ENCODE data around the gene PROCR. TPM values are rescaled to one million over a fixed set of nuclear protein-coding genes. Genes with fewer than 3 reads are reported as not detected.
"Not testable (repeated sequence)": the region's sequence is repeated elsewhere in the genome, so short reads cannot be mapped to it uniquely, and the experiment has no call there.

The PROCR gene
- total RNA-seq, 4 donors from 2014 or later, result 16.4 to 26.6 (median 23.4) TPM

DNA sequence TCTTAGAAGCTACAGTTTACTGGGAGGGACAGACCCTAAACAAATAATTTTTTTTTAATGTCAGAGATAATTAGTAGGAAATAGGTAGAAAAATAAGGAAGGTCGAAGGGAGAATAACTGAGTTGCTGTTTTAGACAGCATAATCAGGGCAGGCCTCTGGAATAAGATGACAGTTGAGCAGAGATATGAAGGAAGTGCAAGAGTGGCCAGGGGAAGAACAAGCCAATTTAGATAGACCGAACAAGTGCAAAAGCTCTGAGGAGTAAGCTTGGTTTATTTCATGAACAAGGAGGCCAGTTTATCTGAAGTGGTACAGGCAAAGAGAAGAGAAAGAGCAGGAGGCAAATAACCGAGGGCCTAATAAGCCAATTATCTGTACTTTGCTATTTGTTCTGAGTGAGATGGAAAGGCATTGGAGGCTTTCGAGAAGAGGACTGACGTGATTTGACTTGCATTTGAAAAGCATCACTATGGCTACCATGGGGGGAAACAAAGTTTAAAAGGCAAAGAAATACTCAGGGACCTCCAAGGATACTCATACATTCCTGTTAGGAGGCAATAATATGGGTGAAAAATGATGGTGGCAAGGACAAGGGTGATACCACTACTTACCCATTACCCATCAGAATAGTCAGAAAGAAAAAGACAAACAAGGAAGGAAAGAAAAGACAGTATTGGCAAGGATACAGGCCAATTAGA lies 19.7 kb downstream of the PROCR start:
- Histone ChIP-seq H3K27me3 (no peaks in the 10 kb centered on the region), H3K4me3 (no peak overlapping the region), H3K4me1 (no peaks in the 10 kb centered on the region), H3K9me3 (no peaks in the 10 kb centered on the region), H3K36me3 (no peaks in the 10 kb centered on the region), H3K27ac (no peak overlapping the region)
- no peak for DNase-seq (ENCODE audit: low spot score in 2 of 2)
- TF ChIP-seq POLR2AphosphoS5 (IDR thresholded peaks at IDR 0.05) (no peak), EP300 (IDR thresholded peaks at IDR 0.05) (no peak), POLR2A (IDR thresholded peaks at IDR 0.05) (no peak)
- TF ChIP-seq, protein P1, sequence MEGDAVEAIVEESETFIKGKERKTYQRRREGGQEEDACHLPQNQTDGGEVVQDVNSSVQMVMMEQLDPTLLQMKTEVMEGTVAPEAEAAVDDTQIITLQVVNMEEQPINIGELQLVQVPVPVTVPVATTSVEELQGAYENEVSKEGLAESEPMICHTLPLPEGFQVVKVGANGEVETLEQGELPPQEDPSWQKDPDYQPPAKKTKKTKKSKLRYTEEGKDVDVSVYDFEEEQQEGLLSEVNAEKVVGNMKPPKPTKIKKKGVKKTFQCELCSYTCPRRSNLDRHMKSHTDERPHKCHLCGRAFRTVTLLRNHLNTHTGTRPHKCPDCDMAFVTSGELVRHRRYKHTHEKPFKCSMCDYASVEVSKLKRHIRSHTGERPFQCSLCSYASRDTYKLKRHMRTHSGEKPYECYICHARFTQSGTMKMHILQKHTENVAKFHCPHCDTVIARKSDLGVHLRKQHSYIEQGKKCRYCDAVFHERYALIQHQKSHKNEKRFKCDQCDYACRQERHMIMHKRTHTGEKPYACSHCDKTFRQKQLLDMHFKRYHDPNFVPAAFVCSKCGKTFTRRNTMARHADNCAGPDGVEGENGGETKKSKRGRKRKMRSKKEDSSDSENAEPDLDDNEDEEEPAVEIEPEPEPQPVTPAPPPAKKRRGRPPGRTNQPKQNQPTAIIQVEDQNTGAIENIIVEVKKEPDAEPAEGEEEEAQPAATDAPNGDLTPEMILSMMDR (IDR thresholded peaks at IDR 0.05), result no peak
- 87% methylated on average over 5 of the region's 5 CpGs for WGBS

DNA sequence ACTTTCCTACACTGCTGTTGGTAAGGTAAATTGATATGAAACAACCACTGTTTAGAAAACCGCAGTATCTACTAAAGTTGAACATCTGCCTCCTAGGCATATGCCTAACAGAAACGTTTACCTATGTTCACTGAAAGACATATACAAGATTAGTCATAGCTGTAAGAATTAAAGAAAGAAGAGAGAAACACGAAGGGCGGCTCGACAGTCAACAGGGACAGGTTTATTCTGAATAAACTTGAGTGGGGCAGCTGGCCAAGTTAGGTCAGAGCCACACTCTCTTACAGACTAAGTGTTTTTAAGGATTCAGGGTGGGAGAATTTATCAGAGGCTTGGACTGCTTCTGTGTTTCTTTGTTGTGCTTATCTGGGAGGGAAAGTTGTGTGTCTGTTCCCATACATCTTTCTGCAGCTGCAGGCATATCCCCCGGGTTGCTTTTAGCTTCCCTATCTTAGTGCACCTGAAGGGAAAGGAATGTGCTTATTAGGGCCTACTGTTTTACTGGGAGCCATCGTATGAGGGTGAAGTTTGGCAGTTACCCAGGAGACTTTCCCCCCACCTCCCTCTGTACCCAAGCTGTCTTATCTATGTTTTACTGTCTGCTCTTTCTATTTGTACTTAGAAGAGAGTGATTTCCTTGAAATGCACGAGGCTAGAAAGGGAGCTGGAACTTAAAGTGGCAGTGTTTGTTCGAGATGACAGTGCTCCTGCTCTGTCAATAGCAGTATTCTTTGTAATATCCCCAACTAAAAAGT lies 20.4 kb downstream of the PROCR start:
- 60% methylated on average over 9 of the region's 9 CpGs for WGBS
- Histone ChIP-seq H3K27me3 (no peaks in the 10 kb centered on the region), H3K9me3 (no peaks in the 10 kb centered on the region), H3K27ac (no peak overlapping the region), H3K4me1 (no peaks in the 10 kb centered on the region), H3K4me3 (no peak overlapping the region), H3K36me3 (no peaks in the 10 kb centered on the region)
- DNase-seq (ENCODE audit: low spot score in 2 of 2), result no peak
- TF ChIP-seq POLR2A (IDR thresholded peaks at IDR 0.05), result no peak
- TF ChIP-seq, protein P1 (IDR thresholded peaks at IDR 0.05), result no peak
- TF ChIP-seq EP300 (IDR thresholded peaks at IDR 0.05), result no peak
- TF ChIP-seq POLR2AphosphoS5 (IDR thresholded peaks at IDR 0.05), result no peak

DNA sequence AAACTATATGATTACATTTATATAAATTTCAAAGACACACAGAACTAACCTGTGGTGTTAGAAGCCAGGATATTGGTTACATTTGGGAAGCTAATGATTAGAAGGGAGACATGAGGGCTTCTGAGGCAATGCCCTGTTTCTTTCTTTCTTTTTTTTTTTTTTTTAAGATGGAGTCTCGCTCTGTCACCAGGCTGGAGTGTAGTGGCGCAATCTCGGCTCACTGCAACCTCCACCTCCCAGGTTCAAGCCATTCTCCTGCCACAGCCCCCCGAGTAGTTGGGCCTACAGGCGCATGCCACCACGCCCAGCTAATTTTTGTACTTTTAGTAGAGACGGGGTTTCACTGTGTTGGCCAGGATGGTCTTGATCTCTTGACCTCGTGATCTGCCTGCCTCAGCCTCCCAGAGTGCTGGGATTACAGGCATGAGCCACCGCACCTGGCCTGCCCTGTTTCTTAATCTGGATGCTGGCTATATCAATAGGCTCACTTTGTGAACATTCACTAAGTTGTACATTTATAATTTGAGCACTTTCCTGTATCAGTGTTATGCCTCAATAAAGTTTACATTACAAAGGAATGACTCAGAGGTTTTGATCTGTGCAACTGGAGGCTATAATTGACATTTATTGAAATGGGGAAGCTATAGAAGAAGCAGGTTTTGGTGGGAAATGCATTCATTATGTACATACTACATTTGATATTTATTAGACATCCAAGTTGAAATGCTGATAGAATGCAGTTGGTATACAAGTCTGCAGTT lies 21.3 kb downstream of the PROCR start:
- H3K4me1 ChIP-seq; H3K27ac ChIP-seq; H3K36me3 ChIP-seq; H3K27me3 ChIP-seq; H3K4me3 ChIP-seq; H3K9me3 ChIP-seq; DNase-seq (ENCODE audit: low spot score in 2 of 2): not testable (repeated sequence)
- 87% methylated on average over 9 of the region's 9 CpGs for WGBS

DNA sequence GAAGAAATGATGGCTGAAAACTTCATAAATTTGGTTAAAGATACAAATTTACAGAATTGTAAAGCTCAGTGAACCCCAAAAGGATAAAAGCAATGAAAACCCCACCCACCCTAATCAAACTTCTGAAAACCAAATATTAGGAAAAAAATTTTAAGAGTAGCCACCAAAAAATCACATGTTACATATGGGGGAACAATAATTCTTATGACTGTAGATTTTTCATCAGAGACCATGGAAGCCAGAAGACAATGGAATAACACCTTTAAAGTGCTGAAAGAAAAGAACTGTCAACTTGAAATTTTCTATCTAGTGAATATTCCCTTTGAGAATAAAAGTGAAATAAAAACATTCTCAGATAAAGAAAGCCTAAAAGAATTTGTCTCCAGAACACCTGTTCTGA lies 24.4 kb downstream of the PROCR start:
- TF ChIP-seq, protein P1 (IDR thresholded peaks at IDR 0.05), result no peak
- TF ChIP-seq POLR2AphosphoS5 (IDR thresholded peaks at IDR 0.05) (no peak), POLR2A (IDR thresholded peaks at IDR 0.05) (no peak), EP300 (IDR thresholded peaks at IDR 0.05) (no peak)
- H3K36me3 ChIP-seq, result no peaks in the 10 kb centered on the region
- H3K27me3 ChIP-seq, result no peaks in the 10 kb centered on the region
- no peak overlapping the region for H3K4me3 ChIP-seq
- no peaks in the 10 kb centered on the region for H3K4me1 ChIP-seq
- no peak overlapping the region for H3K27ac ChIP-seq
- no peak for DNase-seq (ENCODE audit: low spot score in 2 of 2)
- peaks cover 10% of the 10 kb centered on the region for H3K9me3 ChIP-seq

DNA sequence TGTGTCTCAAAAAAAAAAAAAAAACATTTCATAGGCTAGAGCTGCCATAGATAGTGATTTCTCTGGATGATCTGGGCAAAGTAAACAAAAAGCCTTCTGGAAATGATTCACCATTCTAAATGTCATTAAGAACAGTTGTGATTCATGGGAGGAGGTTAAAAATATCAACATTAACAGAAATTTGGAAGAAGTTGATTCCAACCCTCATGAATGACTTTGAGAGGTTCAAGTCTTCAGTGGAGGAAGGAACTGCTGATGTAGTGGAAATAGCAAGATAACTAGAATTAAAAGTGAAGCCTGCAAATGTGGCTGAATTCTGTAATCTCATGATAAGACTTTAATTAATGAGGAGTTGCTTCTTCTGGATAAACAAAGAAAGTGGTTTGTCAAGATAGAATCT lies 27.9 kb downstream of the PROCR start:
- Histone ChIP-seq H3K27me3 (no peaks in the 10 kb centered on the region), H3K9me3 (peaks cover 10% of the 10 kb centered on the region), H3K36me3 (no peaks in the 10 kb centered on the region), H3K4me3 (no peak overlapping the region), H3K4me1 (no peaks in the 10 kb centered on the region), H3K27ac (no peak overlapping the region)
- TF ChIP-seq POLR2A (IDR thresholded peaks at IDR 0.05), result no peak
- no peak for TF ChIP-seq POLR2AphosphoS5 (IDR thresholded peaks at IDR 0.05)
- TF ChIP-seq EP300 (IDR thresholded peaks at IDR 0.05), result no peak
- TF ChIP-seq, protein P1 (IDR thresholded peaks at IDR 0.05), result no peak
- DNase-seq (ENCODE audit: low spot score in 2 of 2), result no peak
